Thyroid gland (tissue), 4 donors: ENCODE results near the gene ASXL1.

Source experiments
- POLR2A ChIP-seq, 2 donors: fragments of 450-650 bp; IDR thresholded peaks; one replicate each; pipeline ENCODE4 v1.6.1; 2017; ENCODE audit warnings: antibody characterized with exemption in 2 of 2, mild to moderate bottlenecking in 2 of 2, moderate library complexity in 1 of 2
- TF ChIP-seq, protein P1 (sequence below), 6 experiments: fragments of 200-600 bp in 3 of 6; fragments of 450-650 bp in 3 of 6; sonication (generic) in 3 of 6; IDR thresholded peaks; one replicate each; pipeline ENCODE4 v1.5.1; 2016 to 2019; ENCODE audit warnings: antibody characterized with exemption in 6 of 6, mild to moderate bottlenecking in 2 of 6, inconsistent platforms in 1 of 6, moderate library complexity in 1 of 6

DNA sequence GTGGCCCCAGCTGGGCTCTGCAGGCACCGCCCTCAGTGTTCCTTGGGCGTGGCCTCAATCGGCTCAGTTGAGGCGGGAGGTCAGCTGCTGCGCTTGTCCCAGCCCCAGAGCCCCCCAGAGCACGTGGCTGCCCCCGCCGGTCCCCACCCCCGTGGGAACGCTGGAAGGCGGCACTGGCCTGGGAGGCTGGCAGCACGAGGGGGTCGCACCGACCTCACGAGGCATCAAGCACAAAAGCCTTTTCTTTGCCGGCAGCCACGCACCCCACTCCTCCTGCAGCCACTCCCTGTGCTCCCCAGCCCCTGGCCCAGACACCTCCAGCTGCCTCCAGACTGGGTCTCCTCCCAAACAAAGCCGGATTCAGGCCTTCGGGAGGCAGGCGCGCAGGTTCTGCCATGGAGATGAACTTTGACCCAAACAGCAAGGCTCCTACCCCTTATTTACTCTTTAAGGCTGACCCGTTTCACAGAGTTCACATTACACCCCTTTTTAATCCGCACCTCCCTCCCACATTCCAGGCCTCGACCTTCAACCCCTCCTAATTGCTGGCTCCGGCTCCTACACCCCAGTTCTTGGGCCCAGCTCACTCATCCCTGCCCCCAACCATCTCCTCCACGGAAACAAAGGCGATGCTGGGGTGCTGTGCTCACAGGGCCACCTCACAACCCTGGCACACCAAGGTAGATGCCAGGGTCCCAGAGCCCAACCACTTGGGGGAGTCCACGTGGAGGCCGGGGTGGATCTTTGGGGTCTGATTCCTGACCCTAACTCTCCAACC, 115.3 kb downstream of the ASXL1 start:
- TF ChIP-seq POLR2A (IDR thresholded peaks at IDR 0.05): no peak
- TF ChIP-seq, protein P1, sequence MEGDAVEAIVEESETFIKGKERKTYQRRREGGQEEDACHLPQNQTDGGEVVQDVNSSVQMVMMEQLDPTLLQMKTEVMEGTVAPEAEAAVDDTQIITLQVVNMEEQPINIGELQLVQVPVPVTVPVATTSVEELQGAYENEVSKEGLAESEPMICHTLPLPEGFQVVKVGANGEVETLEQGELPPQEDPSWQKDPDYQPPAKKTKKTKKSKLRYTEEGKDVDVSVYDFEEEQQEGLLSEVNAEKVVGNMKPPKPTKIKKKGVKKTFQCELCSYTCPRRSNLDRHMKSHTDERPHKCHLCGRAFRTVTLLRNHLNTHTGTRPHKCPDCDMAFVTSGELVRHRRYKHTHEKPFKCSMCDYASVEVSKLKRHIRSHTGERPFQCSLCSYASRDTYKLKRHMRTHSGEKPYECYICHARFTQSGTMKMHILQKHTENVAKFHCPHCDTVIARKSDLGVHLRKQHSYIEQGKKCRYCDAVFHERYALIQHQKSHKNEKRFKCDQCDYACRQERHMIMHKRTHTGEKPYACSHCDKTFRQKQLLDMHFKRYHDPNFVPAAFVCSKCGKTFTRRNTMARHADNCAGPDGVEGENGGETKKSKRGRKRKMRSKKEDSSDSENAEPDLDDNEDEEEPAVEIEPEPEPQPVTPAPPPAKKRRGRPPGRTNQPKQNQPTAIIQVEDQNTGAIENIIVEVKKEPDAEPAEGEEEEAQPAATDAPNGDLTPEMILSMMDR (IDR thresholded peaks at IDR 0.05): no peak
